ENCODE data around the gene CTDSP2. TPM values are rescaled to one million over a fixed set of nuclear protein-coding genes. Genes with fewer than 3 reads are reported as not detected.

CTDSP2 gene
- total and polyA plus RNA-seq, 10 of the 15 experiments (the other 5 are each of a cell fraction or from before 2014, with no cell fraction given) = 17.3 to 98.2 (median 54.1) TPM

DNA sequence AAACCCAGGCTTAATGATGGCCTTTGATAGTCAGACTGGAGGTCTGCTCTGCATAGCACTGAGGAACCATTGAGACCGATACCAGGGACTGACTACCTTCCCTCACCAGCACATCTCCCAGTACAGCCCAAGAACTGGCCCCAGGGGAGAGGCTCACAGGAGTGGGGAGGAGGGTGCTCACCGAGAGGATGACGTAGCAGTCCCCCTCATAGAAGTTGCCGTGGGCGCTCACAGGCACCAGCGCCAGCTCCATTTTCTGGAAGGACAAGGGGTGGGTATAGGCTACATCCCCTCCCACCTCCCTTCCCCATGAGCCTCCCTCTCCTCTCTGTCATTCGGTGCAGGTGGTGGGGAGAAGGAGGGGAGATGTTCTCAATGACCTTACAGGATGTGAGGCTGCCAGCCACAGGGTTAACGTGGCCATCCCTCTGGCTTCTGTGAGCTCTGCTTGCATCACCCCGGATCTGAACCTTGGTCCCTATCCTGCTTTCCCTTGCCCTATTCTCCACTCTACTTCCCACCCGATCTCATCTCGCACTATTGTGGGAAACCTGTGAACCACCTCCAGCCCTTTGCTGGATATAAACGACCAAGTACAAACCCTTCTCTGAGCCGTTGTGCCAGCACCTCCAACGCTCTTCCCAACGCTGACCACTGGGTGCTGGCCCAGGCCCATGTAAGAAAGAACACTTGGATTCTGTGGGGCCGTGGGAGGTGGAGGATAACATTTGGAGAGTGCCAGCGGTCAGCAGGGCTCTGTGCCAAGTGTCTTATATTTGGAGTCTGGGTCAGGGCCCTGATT, 32.4 kb downstream of the CTDSP2 start:
- ChIA-PET CTCF (interaction anchor here (0.5 to 1.1 kb wide), 3 partner anchors 9 to 26 kb away, joined by 3 to 4 read pairs (median 3); no protein-coding TSS in a partner anchor), SMC1A (ENCODE audit: uncharacterized antibody, unreplicated experiment) (interaction anchor here (1.9 kb wide), 1 partner anchor 81 kb away, joined by 4 read pairs; no protein-coding TSS in a partner anchor), RAD21 (ENCODE audit: unreplicated experiment) (no interaction called here), POLR2A (interaction anchor here (0.5 kb wide), 1 partner anchor 9 kb away, joined by 3 read pairs; no protein-coding TSS in a partner anchor)
- Histone ChIP-seq H3K4me3 (no peak overlapping the region), H3K79me2 (ENCODE audit: control insufficient read depth, insufficient read depth, low read length) (no peaks in the 10 kb centered on the region), H3K27me3 (replicated peaks in 1 of 2; ENCODE audit: control insufficient read depth in 2 of 2, insufficient read depth in 2 of 2, low read length in 1 of 2) (no peaks in the 10 kb centered on the region), H3K9ac (ENCODE audit: control insufficient read depth, insufficient read depth, low read length) (no peak overlapping the region), H3K4me2 (ENCODE audit: control insufficient read depth, insufficient read depth) (no peak overlapping the region), H3K27ac (ENCODE audit: control insufficient read depth, insufficient read depth) (no peak overlapping the region), H3K9me3 (replicated peaks; ENCODE audit: control insufficient read depth, insufficient read depth, low read length) (no peaks in the 10 kb centered on the region), H3K36me3 (ENCODE audit: control insufficient read depth in 2 of 2, insufficient read depth in 2 of 2, low read length in 1 of 2) (no peaks in the 10 kb centered on the region; a peak in 1 of 4 replicates), H3K4me1 (ENCODE audit: control insufficient read depth, insufficient read depth, low read length) (no peaks in the 10 kb centered on the region), H2AFZ (ENCODE audit: control insufficient read depth, low read depth, low read length) (no peak overlapping the region), H4K20me1 (ENCODE audit: control insufficient read depth, insufficient read depth) (no peaks in the 10 kb centered on the region)
- in situ Hi-C loops (cut with MboI) = no loop called here
- no peak for ATAC-seq
- no peak for FAIRE-seq
- intact Hi-C loops (cut with micrococcal nuclease; ENCODE audit: unreplicated experiment) = no loop called here
- BruUV-seq (replicated peaks) = no TSS peak
- 76% methylated on average over 17 of the region's 17 CpGs for WGBS (ENCODE audit: insufficient coverage, insufficient replicate concordance, low lambda C conversion rate, missing lambda C conversion rate)
- DNase-seq (ENCODE audit: low read depth, low spot score) = no peak
- TF ChIP-seq E4F1 (IDR thresholded peaks at IDR 0.05; ENCODE audit: borderline replicate concordance, partially characterized antibody) (no peak), FOXK2 (IDR thresholded peaks at IDR 0.05) (no peak), BCL11A (IDR thresholded peaks at IDR 0.05; ENCODE audit: low read depth, low read length) (no peak), ZNF207 (IDR thresholded peaks at IDR 0.05; ENCODE audit: borderline replicate concordance) (no peak), PAX8 (IDR thresholded peaks at IDR 0.05) (no peak), CTCF (IDR thresholded peaks at IDR 0.05 in 2 of 3, conservative IDR thresholded peaks at IDR 0.05 in 1 of 3; ENCODE audit: control insufficient read depth in 2 of 3, extremely low read depth in 1 of 3, insufficient read depth in 1 of 3, low read depth in 3 of 3, low read length in 3 of 3) (no peak), MYC (IDR thresholded peaks at IDR 0.05; ENCODE audit: insufficient read depth, insufficient read length, insufficient replicate concordance, low read length, severe bottlenecking) (no peak), GATAD2B (conservative IDR thresholded peaks at IDR 0.05; ENCODE audit: low read depth) (no peak), ASH2L (IDR thresholded peaks at IDR 0.05; ENCODE audit: borderline replicate concordance, low read depth) (no peak), JUNB (IDR thresholded peaks at IDR 0.05) (no peak)
- TF ChIP-seq, protein P1, sequence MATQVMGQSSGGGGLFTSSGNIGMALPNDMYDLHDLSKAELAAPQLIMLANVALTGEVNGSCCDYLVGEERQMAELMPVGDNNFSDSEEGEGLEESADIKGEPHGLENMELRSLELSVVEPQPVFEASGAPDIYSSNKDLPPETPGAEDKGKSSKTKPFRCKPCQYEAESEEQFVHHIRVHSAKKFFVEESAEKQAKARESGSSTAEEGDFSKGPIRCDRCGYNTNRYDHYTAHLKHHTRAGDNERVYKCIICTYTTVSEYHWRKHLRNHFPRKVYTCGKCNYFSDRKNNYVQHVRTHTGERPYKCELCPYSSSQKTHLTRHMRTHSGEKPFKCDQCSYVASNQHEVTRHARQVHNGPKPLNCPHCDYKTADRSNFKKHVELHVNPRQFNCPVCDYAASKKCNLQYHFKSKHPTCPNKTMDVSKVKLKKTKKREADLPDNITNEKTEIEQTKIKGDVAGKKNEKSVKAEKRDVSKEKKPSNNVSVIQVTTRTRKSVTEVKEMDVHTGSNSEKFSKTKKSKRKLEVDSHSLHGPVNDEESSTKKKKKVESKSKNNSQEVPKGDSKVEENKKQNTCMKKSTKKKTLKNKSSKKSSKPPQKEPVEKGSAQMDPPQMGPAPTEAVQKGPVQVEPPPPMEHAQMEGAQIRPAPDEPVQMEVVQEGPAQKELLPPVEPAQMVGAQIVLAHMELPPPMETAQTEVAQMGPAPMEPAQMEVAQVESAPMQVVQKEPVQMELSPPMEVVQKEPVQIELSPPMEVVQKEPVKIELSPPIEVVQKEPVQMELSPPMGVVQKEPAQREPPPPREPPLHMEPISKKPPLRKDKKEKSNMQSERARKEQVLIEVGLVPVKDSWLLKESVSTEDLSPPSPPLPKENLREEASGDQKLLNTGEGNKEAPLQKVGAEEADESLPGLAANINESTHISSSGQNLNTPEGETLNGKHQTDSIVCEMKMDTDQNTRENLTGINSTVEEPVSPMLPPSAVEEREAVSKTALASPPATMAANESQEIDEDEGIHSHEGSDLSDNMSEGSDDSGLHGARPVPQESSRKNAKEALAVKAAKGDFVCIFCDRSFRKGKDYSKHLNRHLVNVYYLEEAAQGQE (IDR thresholded peaks at IDR 0.05; ENCODE audit: low read depth, low read length) = no peak
- TF ChIP-seq, protein P2, sequence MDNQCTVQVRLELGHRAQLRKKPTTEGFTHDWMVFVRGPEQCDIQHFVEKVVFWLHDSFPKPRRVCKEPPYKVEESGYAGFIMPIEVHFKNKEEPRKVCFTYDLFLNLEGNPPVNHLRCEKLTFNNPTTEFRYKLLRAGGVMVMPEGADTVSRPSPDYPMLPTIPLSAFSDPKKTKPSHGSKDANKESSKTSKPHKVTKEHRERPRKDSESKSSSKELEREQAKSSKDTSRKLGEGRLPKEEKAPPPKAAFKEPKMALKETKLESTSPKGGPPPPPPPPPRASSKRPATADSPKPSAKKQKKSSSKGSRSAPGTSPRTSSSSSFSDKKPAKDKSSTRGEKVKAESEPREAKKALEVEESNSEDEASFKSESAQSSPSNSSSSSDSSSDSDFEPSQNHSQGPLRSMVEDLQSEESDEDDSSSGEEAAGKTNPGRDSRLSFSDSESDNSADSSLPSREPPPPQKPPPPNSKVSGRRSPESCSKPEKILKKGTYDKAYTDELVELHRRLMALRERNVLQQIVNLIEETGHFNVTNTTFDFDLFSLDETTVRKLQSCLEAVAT (IDR thresholded peaks at IDR 0.05) = no peak
